IMR-90 (cell line): Measurements from ENCODE around the gene TXNDC16. TPM values are rescaled to one million over a fixed set of nuclear protein-coding genes. Genes with fewer than 3 reads are reported as not detected.

Experiments
- ATAC-seq: fragments of 200-7000 bp; cut with Tn5 transposase; 2 replicates; pipeline ENCODE4 v1.9.1; 2020; ENCODE audit warnings: low read depth, mild to moderate bottlenecking, moderate library complexity
- BruUV-seq: library from RNA; stranded (reverse); fragments of 400-500 nt; replicated peaks from 2 replicates; lab custom pipeline; 2021; lab: Mats Ljungman, UMichigan
- CTCF ChIA-PET: fragments of 300-600 bp; formaldehyde crosslinking; extraction: SDS; loops from one replicate; lab custom pipeline; 2021; ENCODE audit warnings: antibody characterized with exemption; lab: Yijun Ruan, JAX
- POLR2A ChIA-PET: fragments of 300-600 bp; sonication (Branson Sonifier 250); formaldehyde crosslinking; loops from one replicate; lab custom pipeline; 2022; ENCODE audit warnings: antibody characterized with exemption; ENCODE audit not compliant: unreplicated experiment; lab: Charles Lee
- DNase-seq: peaks from one replicate; pipeline ENCODE4 v3.0.0; 2013
- H2AFZ ChIP-seq: replicated peaks from 2 replicates; pipeline ENCODE3; 2013; ENCODE audit warnings: low read length, mild to moderate bottlenecking; ENCODE audit not compliant: poor library complexity
- H2AK5ac ChIP-seq: 2 replicates; pipeline ENCODE4 v1.6.1; 2013; ENCODE audit warnings: low read depth, low read length, inconsistent platforms
- H2AK9ac ChIP-seq: replicated peaks from 2 replicates; pipeline ENCODE3; 2013; ENCODE audit warnings: mild to moderate bottlenecking, low read depth, low read length, moderate library complexity; ENCODE audit not compliant: poor library complexity
- H2BK120ac ChIP-seq: 2 replicates; pipeline ENCODE4 v1.6.1; 2013; ENCODE audit warnings: low read depth, low read length, inconsistent platforms
- H2BK15ac ChIP-seq: 3 replicates; pipeline ENCODE4 v1.6.1; 2013; ENCODE audit warnings: low read depth, low read length, inconsistent platforms
- H2BK20ac ChIP-seq: 2 replicates; pipeline ENCODE4 v1.6.1; 2013; ENCODE audit warnings: low read depth, mild to moderate bottlenecking, inconsistent platforms, low read length, moderate library complexity
- H2BK5ac ChIP-seq: 2 replicates; pipeline ENCODE4 v1.6.1; 2013; ENCODE audit warnings: mild to moderate bottlenecking, low read depth, low read length, inconsistent platforms; ENCODE audit not compliant: poor library complexity, severe bottlenecking
- H3K14ac ChIP-seq: replicated peaks from 2 replicates; pipeline ENCODE4 v1.6.1; 2013; ENCODE audit warnings: low read depth, low read length, inconsistent platforms
- H3K18ac ChIP-seq: 2 replicates; pipeline ENCODE4 v1.6.1; 2013; ENCODE audit warnings: low read depth, low read length, control low read depth
- H3K23ac ChIP-seq: 2 replicates; pipeline ENCODE4 v1.6.1; 2013; ENCODE audit warnings: low read depth, low read length, inconsistent platforms
- H3K27ac ChIP-seq: 2 replicates; pipeline ENCODE4 v1.5.1; 2013; ENCODE audit warnings: mild to moderate bottlenecking, control low read depth, low read length; ENCODE audit not compliant: insufficient read depth
- H3K27me3 ChIP-seq: 2 replicates; pipeline ENCODE4 v1.6.1; 2013; ENCODE audit warnings: low read length; ENCODE audit not compliant: control insufficient read depth, insufficient read depth
- H3K36me3 ChIP-seq: 2 replicates; pipeline ENCODE4 v1.6.1; 2013; ENCODE audit warnings: low read length, mixed read lengths; ENCODE audit not compliant: control insufficient read depth, insufficient read depth
- H3K4ac ChIP-seq: 2 replicates; pipeline ENCODE4 v1.6.1; 2013; ENCODE audit warnings: low read depth, low read length, inconsistent platforms
- H3K4me1 ChIP-seq: 2 replicates; pipeline ENCODE4 v1.6.1; 2013; ENCODE audit warnings: low read length, mixed read lengths; ENCODE audit not compliant: control insufficient read depth, insufficient read depth
- H3K4me2 ChIP-seq: 2 replicates; pipeline ENCODE4 v1.6.1; 2013; ENCODE audit warnings: low read depth, mild to moderate bottlenecking, control low read depth, low read length, moderate library complexity
- H3K4me3 ChIP-seq: 2 replicates; pipeline ENCODE4 v1.5.1; 2013; ENCODE audit warnings: low read depth, mild to moderate bottlenecking, control low read depth, low read length, moderate library complexity; ENCODE audit not compliant: insufficient read depth
- H3K56ac ChIP-seq: 2 replicates; pipeline ENCODE4 v1.6.1; 2013; ENCODE audit warnings: low read length, inconsistent platforms; ENCODE audit not compliant: insufficient read depth; ENCODE audit errors: extremely low read depth
- H3K79me1 ChIP-seq, 2 experiments: 2 replicates each; pipeline ENCODE4 v1.6.1; 2013; ENCODE audit warnings: low read length in 2 of 2, inconsistent platforms in 1 of 2, low read depth in 1 of 2
- H3K9ac ChIP-seq: 2 replicates; pipeline ENCODE4 v1.6.1; 2013; ENCODE audit warnings: low read depth, low read length, control low read depth
- H3K9me1 ChIP-seq: 2 replicates; pipeline ENCODE4 v1.6.1; 2013; ENCODE audit warnings: low read length, inconsistent platforms; ENCODE audit not compliant: insufficient read depth
- H3K9me3 ChIP-seq: 2 replicates; pipeline ENCODE4 v1.6.1; 2013; ENCODE audit warnings: low read length; ENCODE audit not compliant: control insufficient read depth, insufficient read depth
- H4K20me1 ChIP-seq: 2 replicates; pipeline ENCODE4 v1.6.1; 2013; ENCODE audit warnings: low read length, inconsistent platforms; ENCODE audit not compliant: insufficient read depth
- H4K5ac ChIP-seq: 2 replicates; pipeline ENCODE4 v1.6.1; 2013; ENCODE audit warnings: mild to moderate bottlenecking, low read depth, low read length, control low read depth
- H4K8ac ChIP-seq, 2 experiments: 2 replicates each; pipeline ENCODE4 v1.6.1; 2013; ENCODE audit warnings: low read depth in 2 of 2, low read length in 2 of 2, control low read depth in 1 of 2, inconsistent platforms in 1 of 2
- H4K91ac ChIP-seq: 2 replicates; pipeline ENCODE4 v1.6.1; 2013; ENCODE audit warnings: low read depth, low read length, inconsistent platforms; ENCODE audit not compliant: insufficient read depth
- dilution Hi-C: fragments of 300-500 bp; cut with HindIII; formaldehyde crosslinking; loops from one replicate; pipeline ENCODE4 v1.14.3; 2018; ENCODE audit warnings: low sequenced_read_pairs; ENCODE audit not compliant: unreplicated experiment
- in situ Hi-C: fragments of 300-500 bp; cut with MboI; formaldehyde crosslinking; loops from 3 replicates; pipeline ENCODE4 v1.14.3; 2019; ENCODE audit warnings: low sequenced_read_pairs, inconsistent platforms, mixed read lengths
- intact Hi-C: fragments of 100-400 bp; cut with micrococcal nuclease; formaldehyde crosslinking; loops from 2 replicates; pipeline ENCODE4 v1.10.0; 2022
- polyA plus RNA-seq, 3 experiments: library from polyadenylated mRNA; depleted of rRNA; stranded (reverse); fragments of >200 nt; gene quantifications; 2 replicates each; pipeline ENCODE4 v1.2.3, GENCODE V29; 2012; ENCODE audit warnings: low replicate concordance in 1 of 3
- total RNA-seq: library from RNA; depleted of rRNA; stranded (reverse); fragments of >200 nt; gene quantifications from 2 replicates; pipeline ENCODE4 v1.2.3, GENCODE V29; 2012
- TF ChIP-seq, protein P1 (sequence below): fragments of 150-350 bp; IDR thresholded peaks from 2 replicates; pipeline ENCODE4 v1.6.1; 2017; ENCODE audit warnings: mild to moderate bottlenecking, antibody characterized with exemption, low read length, low read depth

TXNDC16 gene
- total and polyA plus RNA-seq, 2 of the 4 experiments (the other 2 are of a cell fraction) = 1.4 TPM

DNA sequence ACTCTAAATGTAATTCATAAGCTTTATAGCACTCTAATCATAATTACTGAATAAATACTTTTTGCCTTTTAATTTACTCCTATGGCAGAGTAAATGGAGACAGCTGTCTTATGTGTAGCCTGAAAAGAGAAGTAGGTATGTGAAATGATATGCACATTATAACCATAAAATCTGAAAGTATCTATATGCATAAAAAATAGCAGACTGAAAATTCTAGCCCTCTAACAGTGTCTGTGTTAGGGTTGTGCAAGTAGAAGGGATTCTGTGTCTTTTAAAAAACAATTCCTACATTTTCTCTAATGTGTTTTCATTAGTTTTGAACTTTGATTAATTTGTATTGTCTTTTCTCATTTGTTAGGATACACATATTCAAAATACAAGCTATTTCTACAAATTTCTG is 94.9 kb downstream of the TXNDC16 start:
- Histone ChIP-seq H3K14ac (no peak overlapping the region), H4K5ac (no peak overlapping the region), H3K4me1 (peaks cover 10% of the 10 kb centered on the region), H3K9me3 (peaks cover 7% of the 10 kb centered on the region), H3K27me3 (no peaks in the 10 kb centered on the region), H3K23ac (no peak overlapping the region), H3K9ac (no peak overlapping the region), H3K4me2 (no peak overlapping the region), H4K8ac (no peak overlapping the region; a peak in 1 of 4 replicates), H3K4ac (no peak overlapping the region), H4K20me1 (no peaks in the 10 kb centered on the region), H2BK20ac (peak overlapping the region; percentile 40; the same call in 1 of the 2 replicates), H3K18ac (0 out of 2 replicates have a peak overlapping the region, but pooled peaks have one; percentile 14), H2BK15ac (no peak overlapping the region), H3K4me3 (no peak overlapping the region), H2BK120ac (peak overlapping the region; percentile 59), H2AK9ac (no peak overlapping the region), H2BK5ac (peak overlapping the region; percentile 93), H3K79me1 (no peaks in the 10 kb centered on the region), H3K27ac (peak overlapping the region; percentile 23; the same call in 1 of the 2 replicates), H2AK5ac (no peak overlapping the region), H2AFZ (no peak overlapping the region), H3K56ac (no peak overlapping the region; the same call in 1 of the 2 replicates), H3K9me1 (peaks cover 6% of the 10 kb centered on the region), H3K36me3 (no peaks in the 10 kb centered on the region), H4K91ac (no peak overlapping the region)
- in situ Hi-C loops (loop anchor here (10.0 kb wide), 1 partner anchor 133 kb away; no protein-coding TSS in a partner anchor), intact Hi-C loops (loop anchor here (5.0 to 10.0 kb wide), 3 partner anchors 35 to 463 kb away; no protein-coding TSS in a partner anchor), dilution Hi-C loops (no loop called here)
- ATAC-seq (no peak), DNase-seq (no peak)
- CTCF ChIA-PET = interaction anchor here (0.6 to 1.5 kb wide), 2 partner anchors 10 to 25 kb away, joined by 3 to 4 read pairs; no protein-coding TSS in a partner anchor
- POLR2A ChIA-PET = interaction anchor here (2.0 kb wide), 1 partner anchor 144 kb away, joined by 6 read pairs; no protein-coding TSS in a partner anchor
- TF ChIP-seq, protein P1, sequence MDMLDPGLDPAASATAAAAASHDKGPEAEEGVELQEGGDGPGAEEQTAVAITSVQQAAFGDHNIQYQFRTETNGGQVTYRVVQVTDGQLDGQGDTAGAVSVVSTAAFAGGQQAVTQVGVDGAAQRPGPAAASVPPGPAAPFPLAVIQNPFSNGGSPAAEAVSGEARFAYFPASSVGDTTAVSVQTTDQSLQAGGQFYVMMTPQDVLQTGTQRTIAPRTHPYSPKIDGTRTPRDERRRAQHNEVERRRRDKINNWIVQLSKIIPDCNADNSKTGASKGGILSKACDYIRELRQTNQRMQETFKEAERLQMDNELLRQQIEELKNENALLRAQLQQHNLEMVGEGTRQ = no peak
- BruUV-seq = no TSS peak
